ENCODE data around the gene COLEC12.

DNA sequence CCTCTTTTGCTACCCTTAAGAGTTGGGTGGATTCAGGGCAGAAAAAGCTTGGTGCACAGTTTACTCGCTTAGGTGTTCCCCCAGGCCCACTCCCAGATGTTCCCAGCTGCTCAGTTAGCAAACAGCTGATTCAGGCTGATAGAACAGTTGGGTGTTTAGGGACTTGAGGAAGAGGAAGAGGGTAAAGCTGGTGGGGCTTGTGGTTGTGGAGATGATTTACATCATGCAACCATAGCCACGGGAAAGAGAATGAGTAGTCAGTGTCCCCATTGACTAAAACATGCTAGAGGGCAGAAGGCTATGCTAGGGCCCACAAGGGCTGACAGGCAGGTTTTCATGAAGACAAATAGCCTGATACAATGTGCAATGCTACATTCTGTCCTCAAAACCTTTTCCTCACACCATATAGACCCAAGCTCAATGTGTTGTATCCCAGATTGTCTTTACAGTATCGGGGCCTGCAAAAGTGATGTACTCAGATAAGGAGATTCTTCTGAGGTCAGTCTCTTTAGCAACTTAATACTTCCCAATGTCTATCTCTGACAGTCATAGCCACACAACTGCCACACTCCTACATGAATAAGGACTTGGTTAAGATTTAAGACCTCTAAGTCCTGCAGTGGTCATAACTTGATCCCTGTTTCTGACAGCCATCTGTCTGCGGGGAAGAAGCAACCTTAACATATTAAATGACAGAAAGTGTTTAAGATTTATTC lies 15.6 kb downstream of the COLEC12 start:
- TF ChIP-seq CTCF (IDR thresholded peaks at IDR 0.05), result no peak
- TF ChIP-seq POLR2A (IDR thresholded peaks at IDR 0.05), result no peak

Measured in testis (tissue), 2 donors.